Small intestine (tissue), 7 donors: ENCODE results near the gene FKBP5. TPM values are rescaled to one million over a fixed set of nuclear protein-coding genes. Genes with fewer than 3 reads are reported as not detected.
"Not testable (repeated sequence)": the region's sequence is repeated elsewhere in the genome, so short reads cannot be mapped to it uniquely, and the experiment has no call there.

Experiments
- DNase-seq, 2 donors: peaks; one replicate each; pipeline versions ENCODE4 v3.0.0 to v3.0.0-alpha.2; 2013
- FAIRE-seq: peaks from 2 replicates; lab custom pipeline; 2012; peaks lifted over from hg19 to GRCh38; lab: Jason Lieb, UNC
- H3K27ac ChIP-seq, 3 donors: one replicate each; pipeline ENCODE4 v1.5.1; 2013; ENCODE audit warnings: low read length in 2 of 3, mild to moderate bottlenecking in 2 of 3, control low read depth in 1 of 3, inconsistent platforms in 1 of 3, low read depth in 1 of 3, moderate library complexity in 1 of 3
- H3K27me3 ChIP-seq, 3 donors: one replicate each; pipeline ENCODE4 v1.6.1; 2013; ENCODE audit warnings: low read length in 3 of 3, inconsistent platforms in 1 of 3; ENCODE audit not compliant: control insufficient read depth in 3 of 3, insufficient read depth in 3 of 3
- H3K36me3 ChIP-seq, 3 donors: one replicate each; pipeline ENCODE4 v1.6.1; 2013; ENCODE audit warnings: low read length in 3 of 3, inconsistent platforms in 1 of 3, low read depth in 1 of 3, mild to moderate bottlenecking in 1 of 3, moderate library complexity in 1 of 3; ENCODE audit not compliant: control insufficient read depth in 3 of 3, insufficient read depth in 2 of 3
- H3K4me1 ChIP-seq, 3 donors: one replicate each; pipeline ENCODE4 v1.6.1; 2013; ENCODE audit warnings: low read length in 2 of 3, inconsistent platforms in 1 of 3, low read depth in 1 of 3, mild to moderate bottlenecking in 1 of 3, moderate library complexity in 1 of 3; ENCODE audit not compliant: control insufficient read depth in 3 of 3, insufficient read depth in 2 of 3
- H3K4me3 ChIP-seq, 3 donors: one replicate each; pipeline ENCODE4 v1.5.1; 2013; ENCODE audit warnings: low read length in 3 of 3, control low read depth in 1 of 3, inconsistent platforms in 1 of 3, low read depth in 1 of 3, mild to moderate bottlenecking in 1 of 3, moderate library complexity in 1 of 3
- H3K9me3 ChIP-seq, 2 donors: one replicate each; pipeline ENCODE4 v1.6.1; 2013; ENCODE audit warnings: low read depth in 1 of 2, low read length in 1 of 2; ENCODE audit not compliant: control insufficient read depth in 2 of 2, insufficient read depth in 1 of 2
- WGBS, 3 donors: extraction: QIAGEN DNeasy Blood & Tissue Kit; methylation state at CpG; one replicate each; pipeline ENCODE4 v1.1.7; 2013; 5-methylcytosine and 5-hydroxymethylcytosine counted together
- polyA plus RNA-seq, 4 donors: library from polyadenylated mRNA; stranded (reverse) in 3 of 4; unstranded in 1 of 4; fragments of 200-250 nt in 3 of 4; fragments of 120-200 nt in 1 of 4; gene quantifications; one replicate each; pipeline versions ENCODE4 v1.2.1 to v1.2.3, GENCODE V29; 2013
- donor health status: healthy with polysubstance abuse.
- donor health status: control.
- donor health status: control.
- donor health status: Bipolar disorder and iron deficiency.
- donor health status: healthy.

Gene FKBP5
- polyA plus RNA-seq, 4 donors = 8.7 to 150 (median 88.9) TPM

DNA sequence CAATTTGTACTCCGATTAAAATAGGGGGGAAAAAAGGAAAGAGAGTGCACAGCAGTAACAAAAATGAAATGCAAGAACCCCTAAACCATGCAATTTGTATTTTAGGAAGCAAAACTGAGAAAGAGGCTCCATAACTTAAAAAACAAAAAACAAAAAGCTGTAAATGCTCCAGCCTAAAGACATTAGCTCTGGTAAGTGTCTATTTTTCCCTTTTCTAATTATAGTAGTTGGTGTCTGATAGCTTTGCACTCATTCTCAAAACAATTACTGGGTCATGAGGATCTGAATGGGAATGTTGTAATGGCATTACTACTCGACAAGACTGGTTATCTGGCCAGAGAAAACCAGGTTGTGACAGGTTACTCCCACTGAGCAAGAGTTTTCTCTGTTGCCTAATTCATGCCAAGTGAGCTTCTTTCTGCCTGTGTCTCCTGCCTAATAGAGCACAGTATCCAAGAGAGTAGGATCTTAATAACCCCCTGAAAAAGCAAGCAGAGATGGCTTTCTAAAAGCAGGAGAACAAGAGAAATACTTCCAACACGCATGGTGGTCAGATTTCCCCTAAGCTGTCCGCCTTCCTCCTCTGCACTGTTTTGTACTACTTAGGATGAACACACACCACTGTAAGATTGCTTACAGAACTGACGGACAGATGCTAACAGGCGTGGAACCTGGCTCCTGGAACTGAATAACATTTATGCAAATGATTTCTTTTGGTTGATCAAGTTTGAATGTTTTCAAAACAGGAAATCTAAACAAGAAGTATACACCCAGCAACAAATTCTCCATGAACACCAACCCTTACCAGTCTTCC is 86.4 kb downstream of the FKBP5 start:
- FAIRE-seq (no peak), DNase-seq (no peak)
- Histone ChIP-seq H3K4me3 (peak overlapping the region in 1 of 3 donors; percentile 11), H3K27ac (peak overlapping the region in 2 of 3 donors; percentile 87 to 100), H3K27me3 (no peaks in the 10 kb centered on the region), H3K4me1 (peaks cover 0 to 13% (median 0%) of the 10 kb centered on the region in 3 donors), H3K36me3 (peaks cover 0 to 5% (median 0%) of the 10 kb centered on the region in 3 donors), H3K9me3 (no peaks in the 10 kb centered on the region)
- 54 to 73% (median 67%) methylated on average over 6 of the region's 6 CpGs for WGBS, 3 donors

DNA sequence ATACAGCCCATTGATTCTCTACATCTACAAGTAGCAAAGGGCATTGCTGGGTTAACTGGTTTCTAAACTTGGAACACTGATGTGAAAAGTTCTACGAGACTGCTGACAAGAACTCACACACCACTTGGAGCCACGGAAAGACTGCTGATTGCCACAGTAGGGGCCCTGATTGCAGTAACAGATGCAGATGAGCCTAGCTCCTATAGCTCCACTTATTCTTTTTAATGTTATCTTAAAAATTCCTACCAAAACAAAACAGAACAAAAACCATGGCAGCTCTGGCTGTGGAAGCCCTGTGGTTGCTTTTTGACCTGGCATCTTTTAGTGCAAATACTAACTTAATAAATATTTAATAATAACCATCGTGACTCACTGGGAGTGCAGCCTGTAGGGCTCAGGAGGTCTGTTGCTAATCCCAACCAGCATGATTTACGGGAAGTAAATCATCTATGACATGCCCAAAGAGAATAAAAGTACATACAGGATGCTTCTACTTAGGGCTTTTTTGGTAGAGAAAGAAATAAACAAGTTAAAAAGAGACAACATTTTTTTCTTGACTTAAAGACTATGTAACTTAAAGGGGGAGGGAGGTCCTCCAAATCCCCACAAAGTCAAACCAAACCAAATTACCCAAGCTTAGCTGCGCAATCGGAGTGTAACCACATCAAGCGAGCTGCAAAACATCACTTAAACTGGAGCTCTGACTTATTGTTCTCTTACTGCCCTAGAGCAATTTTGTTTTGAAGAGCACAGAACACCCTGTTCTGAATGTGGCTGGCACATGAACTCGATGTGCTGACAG is 87.2 kb downstream of the FKBP5 start:
- peak in 1 of 2 donors; percentile 78 for DNase-seq
- WGBS, 3 donors = 34 to 71% (median 49%) methylated on average over 8 of the region's 8 CpGs

DNA sequence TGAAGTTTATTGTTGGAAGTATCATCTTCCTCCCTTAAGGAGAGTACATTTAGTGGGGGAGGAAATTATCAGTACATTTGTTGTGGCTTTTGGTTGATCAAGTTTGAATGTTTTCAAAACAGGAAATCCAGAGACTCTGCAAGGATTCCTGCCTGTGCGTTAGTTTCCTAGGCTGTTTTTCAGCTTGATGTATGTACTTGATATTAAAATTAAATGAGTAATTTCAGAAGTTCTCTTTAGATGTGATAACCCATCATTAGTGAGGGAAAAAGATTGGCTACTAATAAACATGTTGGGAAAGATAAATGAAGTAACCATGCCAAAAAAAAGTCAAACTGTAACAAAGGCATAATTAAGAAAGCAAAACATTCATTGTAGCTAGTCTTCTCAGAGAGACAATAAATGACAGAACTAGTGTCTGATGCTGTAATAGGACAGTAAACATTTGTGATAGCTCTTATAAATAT is 88.0 kb downstream of the FKBP5 start:
- Histone ChIP-seq H3K27me3 (no peaks in the 10 kb centered on the region), H3K4me3 (no peak overlapping the region), H3K9me3 (no peaks in the 10 kb centered on the region), H3K4me1 (peaks cover 0 to 13% (median 0%) of the 10 kb centered on the region in 3 donors), H3K27ac (peak overlapping the region in 1 of 3 donors; percentile 11), H3K36me3 (peaks cover 0 to 15% (median 0%) of the 10 kb centered on the region in 3 donors)
- DNase-seq (peak in 1 of 2 donors; percentile 43), FAIRE-seq (no peak)
- 34 to 73% (median 57%) methylated on average over 1 of the region's 1 CpG for WGBS, 3 donors

More for the DNA sequence above, 87.2 kb downstream of the FKBP5 start:
- no peak for FAIRE-seq
- H3K4me1 ChIP-seq = peaks cover 0 to 13% (median 0%) of the 10 kb centered on the region in 3 donors
- H3K36me3 ChIP-seq = peaks cover 0 to 11% (median 0%) of the 10 kb centered on the region in 3 donors
- H3K4me3 ChIP-seq = peak overlapping the region in 2 of 3 donors; percentile 4 to 15
- H3K9me3 ChIP-seq = no peaks in the 10 kb centered on the region
- H3K27ac ChIP-seq = peak overlapping the region in 2 of 3 donors; percentile 87 to 100
- no peaks in the 10 kb centered on the region for H3K27me3 ChIP-seq

DNA sequence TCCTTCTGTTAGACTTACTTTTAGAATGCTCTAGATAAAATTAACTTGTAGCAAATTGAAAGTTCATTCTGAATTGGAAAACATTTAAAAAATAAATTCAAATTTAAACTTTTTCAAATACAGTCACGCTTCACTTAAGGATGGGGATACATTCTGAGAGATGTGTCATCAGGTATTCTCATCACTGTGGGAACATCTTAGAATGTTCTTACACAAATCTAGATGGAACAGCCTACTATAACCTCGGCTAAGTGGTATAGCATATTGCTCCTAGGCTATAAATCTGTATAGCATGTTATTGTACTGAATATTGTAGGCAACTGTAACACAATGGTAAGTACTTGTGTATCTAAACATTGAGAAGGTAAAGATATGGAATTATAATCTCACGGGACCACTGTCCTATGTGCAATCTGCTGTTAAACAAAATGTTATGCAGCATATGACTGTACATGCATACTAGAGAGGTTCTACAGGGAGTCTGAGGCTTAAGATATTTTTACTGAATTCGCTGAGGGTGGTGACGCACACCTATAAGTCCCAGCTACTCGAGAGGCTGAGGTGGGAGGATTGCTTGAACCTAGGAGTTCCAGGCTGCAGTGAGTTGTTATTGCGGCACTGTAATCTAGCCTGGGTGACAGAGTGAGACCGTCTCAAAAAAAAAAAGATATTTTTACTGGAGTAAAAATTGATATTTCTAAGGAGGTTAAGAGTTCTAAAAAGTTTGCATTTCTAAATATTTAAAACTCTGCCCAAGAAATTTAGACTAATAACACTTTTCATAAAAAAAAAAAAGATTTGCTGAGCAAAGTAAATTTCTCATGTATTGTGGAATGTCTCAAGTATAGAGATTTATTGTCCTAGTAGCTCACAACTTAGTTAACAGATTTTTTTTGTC is 88.7 kb downstream of the FKBP5 start:
- Histone ChIP-seq H3K4me1 (peaks cover 0 to 13% (median 0%) of the 10 kb centered on the region in 3 donors), H3K27me3 (no peaks in the 10 kb centered on the region), H3K36me3 (peaks cover 0 to 14% (median 0%) of the 10 kb centered on the region in 3 donors), H3K9me3 (no peaks in the 10 kb centered on the region), H3K4me3 (no peak overlapping the region), H3K27ac (peak overlapping the region in 2 of 3 donors; percentile 62 to 89)
- WGBS, 3 donors = 78 to 84% (median 79%) methylated on average over 8 of the region's 8 CpGs
- FAIRE-seq (no peak), DNase-seq (no peak)

DNA sequence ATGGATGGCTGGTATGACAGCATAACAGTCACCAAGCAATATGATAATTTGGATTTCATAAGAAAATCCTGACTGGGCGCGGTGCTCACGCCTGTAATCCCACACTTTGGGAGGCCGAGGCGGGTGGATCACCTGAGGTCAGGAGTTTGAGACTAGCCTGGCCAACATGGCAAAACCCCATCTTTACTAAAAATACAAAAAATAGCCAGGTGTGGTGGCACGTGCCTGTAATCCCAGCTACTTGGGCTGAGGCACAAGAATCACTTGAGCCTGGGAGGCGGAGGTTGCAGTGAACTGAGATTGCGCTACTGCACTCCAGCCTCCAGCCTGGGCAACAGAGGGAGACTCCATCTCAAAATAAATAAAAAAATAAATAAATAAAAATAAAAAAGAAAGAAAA is 90.1 kb downstream of the FKBP5 start:
- Histone ChIP-seq H3K4me1 (peaks cover 0 to 11% (median 0%) of the 10 kb centered on the region in 3 donors), H3K36me3 (peaks cover 0 to 23% (median 7%) of the 10 kb centered on the region in 3 donors)
- not testable (repeated sequence) for H3K4me3 ChIP-seq, H3K27ac ChIP-seq, DNase-seq, H3K27me3 ChIP-seq, H3K9me3 ChIP-seq, FAIRE-seq
- 96 to 98% (median 98%) methylated on average over 8 of the region's 8 CpGs for WGBS, 3 donors

DNA sequence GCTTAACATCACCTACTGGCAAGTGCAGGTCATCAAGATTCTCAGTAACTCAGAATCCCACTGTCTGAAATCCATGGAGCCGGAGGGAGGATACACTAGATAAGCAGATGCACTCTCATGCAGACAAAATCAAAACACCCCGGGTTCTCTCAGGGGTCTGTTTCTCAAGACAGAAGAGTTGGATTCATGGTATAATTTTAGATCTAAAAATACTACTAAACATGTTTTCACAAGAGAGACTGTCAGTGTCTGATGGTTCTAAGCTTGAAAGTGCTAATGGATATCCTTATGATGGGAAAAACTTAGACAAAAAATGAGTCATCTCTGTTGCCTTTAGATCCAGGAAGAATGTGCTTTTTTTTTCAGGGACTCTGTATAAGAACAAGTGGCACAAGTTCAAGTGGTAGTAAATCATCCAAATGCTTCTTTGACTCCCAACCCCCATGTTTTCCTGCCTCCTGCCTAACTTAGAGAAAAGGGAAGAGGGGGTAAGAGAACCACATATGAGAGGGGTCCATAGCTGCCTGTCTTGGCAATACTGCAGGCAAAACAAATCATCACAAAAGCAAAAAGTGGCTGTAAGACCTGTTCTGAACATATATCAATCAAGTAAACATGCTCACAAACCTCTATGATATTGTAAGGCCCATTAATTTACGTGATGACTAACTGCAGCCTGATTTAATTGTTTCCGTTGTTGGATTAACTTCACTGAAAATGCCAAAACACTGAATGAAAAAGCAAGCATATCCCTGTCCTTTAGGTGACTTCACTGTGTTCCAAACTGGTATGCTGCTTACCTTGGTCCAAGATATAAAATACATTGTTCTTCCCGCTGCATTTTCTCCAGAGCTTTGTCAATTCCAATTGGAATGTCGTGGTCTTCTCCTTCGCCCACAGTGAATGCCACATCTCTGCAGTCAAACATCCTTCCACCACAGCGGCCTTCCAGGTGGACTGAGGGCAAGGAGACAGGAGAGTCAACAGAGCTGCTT is 92.0 kb downstream of the FKBP5 start:
- WGBS, 3 donors = 85 to 94% (median 91%) methylated on average over 8 of the region's 8 CpGs
- no peaks in the 10 kb centered on the region for H3K27me3 ChIP-seq
- H3K4me1 ChIP-seq = peaks cover 0 to 6% (median 0%) of the 10 kb centered on the region in 3 donors
- no peak for DNase-seq
- FAIRE-seq = no peak
- peak overlapping the region in 1 of 3 donors; percentile 43 for H3K27ac ChIP-seq
- H3K36me3 ChIP-seq = peaks cover 0 to 32% (median 7%) of the 10 kb centered on the region in 3 donors
- H3K4me3 ChIP-seq = no peak overlapping the region
- no peaks in the 10 kb centered on the region for H3K9me3 ChIP-seq
